Amniotic epithelial cell (primary cell): ENCODE results near the gene ANKS6.
A peak's percentile ranks its signal among the peaks of the same experiment; 100 is the strongest.

Experiments
- DNase-seq: peaks from one replicate; pipeline ENCODE4 v3.0.0-alpha.2; 2010; ENCODE audit warnings: low read depth

The ANKS6 gene

DNA sequence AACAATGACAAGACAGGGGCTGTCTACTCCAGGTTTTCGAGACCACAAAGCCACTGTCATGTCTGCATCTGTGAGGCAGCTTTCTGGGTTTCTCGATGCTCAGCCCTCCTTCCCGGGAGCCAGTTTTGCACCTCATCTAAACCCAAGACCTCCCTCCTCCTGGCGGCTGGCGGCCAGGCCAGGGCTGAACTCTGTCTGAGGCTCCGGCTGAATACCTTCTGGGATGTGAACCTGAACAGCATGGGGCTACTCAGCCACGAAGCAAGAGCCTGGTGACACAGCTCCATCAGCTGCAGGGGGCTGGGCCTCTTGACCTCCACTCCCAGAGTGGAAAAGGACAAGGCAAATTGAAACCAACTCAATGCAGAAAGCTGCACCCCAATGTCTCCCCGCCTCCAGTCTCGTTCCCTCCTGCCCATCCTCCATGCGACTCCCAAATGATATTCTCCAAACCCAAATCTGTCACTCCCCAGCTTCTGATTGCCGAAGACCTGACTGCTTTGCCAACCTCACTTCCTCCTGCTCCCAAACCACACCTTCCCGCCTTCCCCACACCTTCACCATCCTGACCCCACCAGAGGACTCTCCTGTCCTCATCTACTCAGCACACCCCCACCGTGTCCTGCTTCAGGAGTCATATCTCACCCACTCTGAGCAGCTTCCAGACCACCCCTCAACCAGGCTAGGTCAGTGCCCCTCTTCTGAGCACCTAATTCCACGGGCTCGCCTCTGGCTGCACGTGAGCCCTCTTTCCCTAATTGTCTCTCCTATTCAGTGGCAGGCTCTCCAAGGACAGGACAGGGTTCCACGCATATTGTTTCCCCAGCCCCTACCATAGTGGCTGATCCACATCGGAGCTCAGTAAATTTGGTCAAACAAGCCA lies 4.5 kb downstream of the ANKS6 start:
- no peak for DNase-seq

DNA sequence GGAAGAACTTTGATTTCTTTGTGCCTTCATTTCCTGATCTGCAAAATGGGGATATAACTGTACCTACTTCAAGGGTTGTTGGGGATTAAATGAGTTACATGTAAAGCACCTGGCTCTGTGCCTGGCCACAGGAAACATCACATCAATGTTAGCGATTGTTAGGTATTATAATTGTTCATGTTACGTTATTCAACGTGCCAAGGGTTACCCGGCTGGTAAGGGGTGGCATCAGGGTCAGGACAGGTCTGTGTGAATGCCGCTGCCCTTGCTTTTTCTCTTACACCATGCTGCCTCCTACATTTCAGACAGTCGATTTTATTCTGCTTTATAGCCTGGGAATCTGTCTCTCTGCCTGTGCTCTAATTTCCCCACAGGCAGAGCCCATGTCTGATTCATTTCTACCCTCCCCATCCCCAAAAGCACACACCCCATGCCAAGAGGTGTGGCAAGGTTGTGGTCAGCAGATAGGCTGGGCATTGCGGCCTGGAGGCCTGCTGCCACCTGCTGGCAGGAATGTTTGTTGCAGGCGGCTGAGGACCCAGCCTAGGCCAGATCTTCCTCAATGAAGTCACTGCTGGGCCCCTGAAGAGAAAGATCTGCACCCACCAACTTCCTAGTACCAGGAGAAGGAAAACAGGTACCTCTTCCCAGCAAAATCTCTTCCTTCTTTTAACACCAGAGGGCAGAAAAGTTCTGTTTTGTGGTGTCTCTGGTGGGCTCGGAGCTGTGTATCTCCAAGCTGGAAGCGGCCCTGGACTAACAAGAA lies 5.3 kb downstream of the ANKS6 start:
- DNase-seq: peak; percentile 97

- no peak for DNase-seq
Observed at GRCh38 chr9:98790134-98790841, 6.1 kb downstream of the ANKS6 start.

GRCh38 chr9:98789483-98790133 lies 6.7 kb downstream of the ANKS6 start:
- DNase-seq: no peak

- DNase-seq: no peak
Observed at GRCh38 chr9:98787766-98788335, 8.5 kb downstream of the ANKS6 start.

- DNase-seq: no peak
Observed at GRCh38 chr9:98786750-98787510, 9.4 kb downstream of the ANKS6 start.

DNA sequence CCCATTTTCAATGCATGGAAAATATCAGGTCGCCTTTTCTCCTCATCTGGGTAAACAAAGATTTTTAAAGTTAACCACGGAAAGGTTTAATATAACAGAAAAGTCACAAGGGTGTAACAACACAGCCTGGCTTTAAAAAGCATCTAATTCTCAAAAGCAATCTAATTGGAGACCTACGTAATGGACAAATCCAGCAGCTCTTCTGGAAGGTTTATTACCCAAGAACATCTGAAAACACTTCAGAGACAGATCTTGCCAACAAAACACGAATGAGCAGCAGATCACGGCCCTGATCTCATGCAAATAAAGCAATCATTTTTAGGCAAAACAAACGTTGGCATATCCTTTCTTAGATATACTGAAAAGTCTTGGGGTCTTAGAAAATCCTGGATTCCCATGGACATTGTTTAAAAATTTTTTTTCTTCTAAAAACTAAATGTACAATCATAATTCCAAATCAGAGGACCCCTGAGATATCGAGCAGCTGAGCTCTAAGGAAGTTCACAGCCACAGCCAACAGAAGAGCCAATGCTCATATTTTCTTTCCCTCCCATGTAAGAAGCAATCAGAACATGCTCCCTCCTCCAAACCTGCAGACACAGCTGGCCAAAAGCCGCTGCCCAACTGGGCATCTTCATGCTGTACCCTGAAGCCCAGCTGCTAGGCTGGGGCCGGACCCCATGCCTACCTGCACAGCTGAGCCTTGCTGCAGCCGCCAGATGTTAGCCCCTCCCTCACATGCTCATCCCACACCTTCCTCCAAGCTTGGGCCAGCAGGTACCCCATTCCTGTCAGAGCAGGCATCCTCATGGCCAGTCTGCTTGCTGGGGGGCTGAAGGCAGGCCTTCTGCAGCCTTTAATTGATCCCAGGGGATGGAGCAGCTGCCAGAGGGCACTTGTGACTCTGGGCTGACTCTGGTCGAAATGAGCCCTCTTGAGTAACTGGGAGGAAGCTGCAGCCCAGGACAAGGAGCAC lies 11.2 kb downstream of the ANKS6 start:
- DNase-seq: no peak

- DNase-seq: peak; percentile 77
Observed at GRCh38 chr9:98783518-98784226, 12.7 kb downstream of the ANKS6 start.

DNA sequence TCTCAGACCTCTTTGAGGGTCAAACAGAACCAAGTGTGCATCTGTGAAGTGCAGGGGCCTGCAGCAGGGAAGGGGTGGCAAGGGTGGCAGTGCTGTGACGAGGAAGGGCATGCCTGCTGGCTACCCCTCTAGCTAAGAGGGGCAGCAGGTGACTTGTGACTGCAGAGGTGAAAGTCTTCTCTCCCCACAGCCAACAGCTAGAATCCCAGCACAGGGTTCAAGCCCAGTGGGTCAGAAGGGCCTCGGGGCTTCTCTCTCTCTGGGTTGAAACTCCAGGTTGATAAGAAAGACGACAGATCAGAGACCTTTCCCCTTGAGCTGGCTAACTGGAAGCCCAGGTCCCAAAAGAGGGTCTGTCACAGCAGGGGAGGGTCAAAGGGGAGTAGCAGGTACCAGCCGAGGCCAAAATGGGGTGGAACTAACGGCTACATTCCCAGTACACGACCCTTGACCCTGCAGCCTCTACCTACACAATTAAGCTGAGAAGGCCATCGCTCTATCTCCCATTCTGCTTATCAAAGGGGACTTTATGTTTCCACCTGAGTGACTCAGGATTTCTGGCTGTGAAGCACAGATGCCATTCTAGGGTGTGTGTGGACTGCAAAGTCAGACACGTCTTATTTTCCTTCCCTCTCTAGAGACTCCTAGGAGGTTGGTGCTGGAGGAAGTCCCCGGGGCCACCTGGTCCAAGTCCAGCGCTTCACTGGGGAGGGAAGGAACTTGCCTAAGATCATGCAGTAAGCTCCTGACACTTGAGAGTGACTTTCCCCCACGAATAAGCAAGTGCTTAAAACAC lies 14.6 kb downstream of the ANKS6 start:
- no peak for DNase-seq

- DNase-seq: no peak
Observed at GRCh38 chr9:98780059-98780749, 16.2 kb downstream of the ANKS6 start.

DNA sequence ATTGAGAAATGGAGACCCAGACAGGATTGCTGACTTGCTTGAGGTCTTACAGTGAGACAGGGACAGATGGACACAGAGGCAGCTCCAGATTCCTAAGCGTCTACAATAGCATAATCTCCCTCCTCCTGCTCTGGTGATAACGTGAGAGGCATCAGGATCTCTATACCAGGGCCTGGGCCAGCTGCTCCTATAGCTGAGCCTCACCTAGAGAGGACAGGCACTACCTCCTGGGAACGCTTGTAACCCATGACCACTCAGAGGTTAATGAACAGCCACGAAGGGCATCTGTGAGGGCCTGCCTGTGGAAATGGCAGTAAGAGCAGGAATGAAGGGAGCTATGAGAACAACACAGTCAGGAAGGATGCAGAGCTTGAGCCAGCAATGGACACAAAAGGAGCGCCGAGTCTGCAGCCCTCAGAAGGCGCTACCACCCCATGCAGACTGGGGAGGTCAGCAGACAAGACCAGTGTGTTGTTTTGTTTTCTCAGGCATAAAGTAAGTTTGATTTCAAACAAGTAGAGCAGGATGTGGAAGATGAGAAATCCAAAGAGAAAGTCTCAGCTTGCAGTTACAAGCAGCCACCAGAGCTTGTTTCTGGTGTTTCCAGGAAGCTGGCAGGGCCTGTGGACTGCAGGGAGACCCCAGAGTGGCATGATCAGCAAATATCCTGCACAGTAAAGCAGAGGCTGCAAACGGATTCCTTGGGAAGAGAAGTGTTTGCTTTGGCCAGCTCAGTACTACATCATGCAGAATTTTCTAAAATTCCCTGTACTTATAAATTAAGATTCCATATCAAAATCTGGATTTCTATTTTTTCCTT lies 17.4 kb downstream of the ANKS6 start:
- no peak for DNase-seq

GRCh38 chr9:98778251-98778650 lies 18.1 kb downstream of the ANKS6 start:
- no peak for DNase-seq

DNA sequence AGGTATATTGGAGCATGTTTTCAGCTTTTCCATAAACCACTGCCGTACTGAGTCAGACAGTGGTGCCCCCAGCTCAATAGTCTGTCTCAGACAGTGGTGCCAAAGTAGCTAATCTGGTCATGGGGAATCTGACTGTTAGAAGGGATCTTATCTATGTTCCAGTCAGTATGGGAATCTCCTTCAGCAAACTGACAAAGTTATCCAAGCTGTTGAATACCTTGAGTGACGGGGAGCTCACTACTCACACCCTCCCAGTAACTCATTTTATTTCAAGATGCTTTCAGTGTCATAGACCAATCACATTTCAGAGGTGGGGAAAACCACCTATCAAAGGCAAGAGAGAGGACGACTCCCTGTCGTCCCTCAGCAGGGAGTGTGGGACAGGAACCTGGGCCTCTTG lies 18.7 kb downstream of the ANKS6 start:
- DNase-seq: no peak

DNA sequence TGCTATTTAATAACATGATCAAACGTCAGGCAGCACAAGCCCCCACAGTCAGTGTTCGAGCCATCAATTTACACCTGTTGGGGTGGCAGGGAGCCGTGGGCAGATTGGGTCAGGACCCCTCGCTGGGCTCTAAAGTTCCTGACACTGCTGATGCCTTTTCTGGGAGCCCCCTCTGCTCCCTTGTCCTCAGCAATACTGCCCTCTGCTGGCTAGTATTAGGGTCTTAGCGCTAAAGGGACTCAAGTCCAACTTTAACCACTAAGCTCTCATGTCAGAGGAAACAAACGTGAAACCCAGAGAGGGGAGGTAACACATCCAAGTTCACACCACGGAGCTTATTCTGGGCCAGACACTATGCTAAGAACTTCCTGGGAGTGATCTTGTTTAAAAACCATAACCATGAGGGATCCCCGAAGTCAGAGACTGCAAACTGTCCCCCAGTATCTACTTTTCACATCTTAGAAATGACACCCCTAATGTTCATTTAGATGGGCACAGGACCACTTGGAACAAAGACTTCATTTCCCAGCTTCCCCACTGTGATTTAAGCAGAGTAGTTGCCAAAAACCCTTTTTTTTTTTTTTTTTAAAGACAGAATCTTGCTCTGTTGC lies 20.4 kb downstream of the ANKS6 start:
- peak; percentile 69 for DNase-seq

DNA sequence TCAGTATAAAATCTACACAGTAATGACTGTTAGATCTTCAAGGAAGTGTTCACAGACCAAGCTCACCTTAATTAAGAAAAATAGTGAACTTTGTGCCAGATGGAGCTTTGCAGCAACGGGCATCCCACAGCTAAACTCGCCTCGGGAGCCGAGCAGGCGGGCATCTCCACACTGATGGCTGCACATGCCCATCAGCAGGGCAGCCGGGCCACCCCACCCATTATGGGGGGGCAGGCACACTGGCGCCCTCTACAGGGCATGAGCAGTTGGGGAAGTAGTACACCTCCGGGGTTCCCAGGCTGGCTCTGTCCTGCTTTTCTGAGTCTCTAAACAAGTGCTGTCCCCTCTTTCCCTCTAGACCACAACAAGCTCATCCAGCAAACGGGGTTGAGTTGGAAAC lies 21.6 kb downstream of the ANKS6 start:
- DNase-seq: no peak

- DNase-seq: no peak
Observed at GRCh38 chr9:98773721-98774120, 22.6 kb downstream of the ANKS6 start.
